HG03159 (cell line): Measurements from ENCODE around the gene SKP1.
"Not testable (repeated sequence)": the region's sequence is repeated elsewhere in the genome, so short reads cannot be mapped to it uniquely, and the experiment has no call there.

Experiments used
- ATAC-seq: cut with Tn5 transposase; IDR thresholded peaks from one replicate; pipeline ENCODE4 v1.9.1; 2021; ENCODE audit warnings: mild to moderate bottlenecking, moderate library complexity; ENCODE audit not compliant: unreplicated experiment

Gene SKP1

DNA sequence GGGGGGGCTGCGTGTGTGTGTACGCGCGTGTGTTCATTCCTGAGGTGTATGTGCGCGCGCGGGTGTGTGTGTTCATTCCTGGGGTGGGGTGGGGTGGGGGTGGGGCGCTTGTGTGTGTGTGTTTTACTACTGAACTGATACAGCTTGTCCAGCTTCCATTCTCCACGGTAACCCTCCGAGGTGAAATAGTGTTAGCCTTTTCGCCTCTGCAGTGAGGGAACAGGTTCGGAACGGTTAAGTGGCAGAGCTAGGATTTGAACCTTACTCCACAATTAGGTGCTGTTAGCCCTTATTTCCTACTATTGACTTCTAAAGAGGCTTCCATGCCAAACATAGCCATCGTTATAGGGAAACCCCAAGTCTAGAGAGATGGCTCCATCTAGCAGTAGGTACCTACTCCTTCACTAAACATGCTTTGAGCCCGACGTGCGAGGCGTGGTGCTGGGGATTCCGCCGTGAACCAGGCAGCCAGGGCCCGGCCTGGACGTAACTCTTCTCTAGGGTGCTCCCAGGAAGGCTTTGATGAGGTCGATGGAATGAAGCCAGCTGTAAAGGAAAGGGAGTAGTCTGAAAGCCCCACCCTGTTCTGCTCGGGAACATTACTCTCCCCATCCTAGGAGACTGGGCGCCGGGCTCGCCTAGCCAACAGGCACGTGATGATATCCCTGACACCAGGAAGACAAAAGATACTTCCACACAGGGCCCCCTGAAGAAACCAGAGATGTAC lies 782 bp upstream of the SKP1 start:
- ATAC-seq: peak; percentile 7

DNA sequence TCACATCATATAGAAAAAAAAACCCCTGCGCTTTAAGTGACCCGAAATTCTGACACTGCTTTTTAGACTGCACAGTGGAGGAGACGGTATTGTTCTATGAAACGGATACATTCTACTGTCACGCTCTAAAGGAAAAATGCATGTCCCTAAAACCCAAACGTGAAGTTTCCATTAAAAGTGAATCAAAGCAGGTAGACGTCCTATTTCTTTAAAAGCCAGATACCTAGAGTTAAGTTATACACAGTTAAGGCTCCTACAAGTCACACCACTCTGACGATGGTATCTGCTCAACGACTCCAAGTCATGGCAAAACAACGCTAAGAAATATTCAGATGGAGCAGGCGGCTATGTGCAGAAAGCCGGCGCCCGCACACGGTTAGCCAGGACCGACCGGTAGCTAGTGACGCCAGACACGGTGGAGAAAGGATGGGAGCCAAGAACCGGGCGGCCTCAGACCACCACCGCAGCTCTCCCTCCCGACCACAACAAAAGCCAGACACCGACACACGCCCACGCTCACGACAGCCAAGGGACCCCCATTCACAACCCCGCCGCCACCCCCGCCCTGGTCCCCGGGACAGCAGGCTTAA lies 734 bp downstream of the SKP1 start:
- peak; percentile 17 for ATAC-seq

DNA sequence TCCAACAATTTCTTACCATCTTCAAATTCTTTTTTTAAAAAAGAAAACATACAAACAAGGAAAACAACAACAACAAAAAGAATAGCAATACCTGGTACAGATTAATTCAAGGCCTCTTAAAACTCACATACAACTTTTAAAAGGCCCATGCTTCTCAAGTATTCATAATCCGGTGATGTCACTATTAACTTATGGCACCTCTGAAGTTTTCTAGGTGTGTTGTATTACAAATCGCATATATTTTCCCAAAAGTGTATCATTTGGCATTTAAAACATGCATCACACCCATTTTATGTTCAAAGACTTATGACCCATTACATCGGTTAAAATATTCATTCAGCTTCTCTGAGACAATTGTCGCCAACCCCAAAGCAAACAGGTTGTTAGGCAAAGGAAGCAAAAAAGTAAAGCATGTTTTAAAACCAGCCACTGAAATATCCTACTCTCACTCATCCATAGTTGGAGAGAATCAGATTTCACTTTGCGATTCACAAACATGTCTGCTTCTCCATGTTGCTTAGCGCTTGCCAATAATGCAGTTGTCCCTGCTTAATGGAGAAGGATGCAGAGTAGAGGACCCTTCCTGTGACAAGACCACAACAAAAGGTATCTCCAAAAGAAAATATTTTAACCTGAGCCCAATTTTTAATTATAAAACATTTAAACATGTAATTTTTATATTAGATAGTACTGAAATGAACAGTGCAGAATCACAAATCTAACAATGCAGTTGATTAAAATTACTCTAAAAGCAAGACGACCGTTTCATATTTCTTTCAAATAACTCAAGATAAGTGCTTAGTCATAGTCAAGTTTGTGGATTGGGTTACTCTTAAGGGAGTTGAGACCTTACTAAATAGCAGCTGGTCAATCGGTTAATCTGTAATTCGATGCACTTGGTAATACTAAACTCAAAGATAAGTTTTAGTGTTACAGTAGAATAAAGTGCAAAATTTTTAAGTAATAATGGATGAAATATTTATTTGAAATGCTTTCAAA lies 1.6 kb downstream of the SKP1 start:
- no peak for ATAC-seq

DNA sequence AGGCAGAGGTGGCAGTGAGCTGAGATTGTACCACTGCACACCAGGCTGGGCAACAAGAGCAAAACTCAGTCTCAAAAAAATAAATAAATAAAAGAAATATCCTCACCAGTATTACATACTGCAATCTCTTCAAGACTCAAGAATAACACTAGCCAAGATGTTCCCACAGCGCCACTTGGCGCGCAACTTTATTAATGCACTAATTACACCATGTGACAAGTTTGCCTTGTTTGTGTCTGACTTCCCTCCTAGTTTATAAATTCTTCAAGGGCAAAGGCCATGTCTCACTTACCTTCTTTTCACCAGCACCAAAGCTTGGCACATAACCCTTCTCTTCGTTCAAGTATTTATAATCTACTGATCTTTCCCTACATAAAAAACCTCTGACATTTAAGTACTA lies 4.8 kb downstream of the SKP1 start:
- no peak for ATAC-seq

DNA sequence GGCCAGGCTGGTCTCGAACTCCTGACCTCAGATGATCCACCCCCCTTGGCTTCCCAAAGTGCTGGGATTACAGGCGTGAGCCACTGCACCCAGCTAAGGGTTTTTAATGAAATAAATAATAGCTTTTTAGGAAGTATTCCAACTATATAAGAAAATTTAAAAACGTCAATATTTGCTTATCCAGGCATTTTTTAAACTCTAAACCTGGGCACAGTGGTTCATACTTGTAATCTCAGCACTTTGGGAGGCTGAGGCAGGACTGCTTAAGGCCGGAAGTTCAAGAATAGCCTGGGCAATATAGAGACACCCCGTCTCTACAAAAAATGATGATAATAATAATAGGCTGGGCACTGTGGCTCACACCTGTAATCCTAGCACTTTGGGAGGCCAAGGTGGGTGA lies 14.2 kb downstream of the SKP1 start:
- no peak for ATAC-seq

DNA sequence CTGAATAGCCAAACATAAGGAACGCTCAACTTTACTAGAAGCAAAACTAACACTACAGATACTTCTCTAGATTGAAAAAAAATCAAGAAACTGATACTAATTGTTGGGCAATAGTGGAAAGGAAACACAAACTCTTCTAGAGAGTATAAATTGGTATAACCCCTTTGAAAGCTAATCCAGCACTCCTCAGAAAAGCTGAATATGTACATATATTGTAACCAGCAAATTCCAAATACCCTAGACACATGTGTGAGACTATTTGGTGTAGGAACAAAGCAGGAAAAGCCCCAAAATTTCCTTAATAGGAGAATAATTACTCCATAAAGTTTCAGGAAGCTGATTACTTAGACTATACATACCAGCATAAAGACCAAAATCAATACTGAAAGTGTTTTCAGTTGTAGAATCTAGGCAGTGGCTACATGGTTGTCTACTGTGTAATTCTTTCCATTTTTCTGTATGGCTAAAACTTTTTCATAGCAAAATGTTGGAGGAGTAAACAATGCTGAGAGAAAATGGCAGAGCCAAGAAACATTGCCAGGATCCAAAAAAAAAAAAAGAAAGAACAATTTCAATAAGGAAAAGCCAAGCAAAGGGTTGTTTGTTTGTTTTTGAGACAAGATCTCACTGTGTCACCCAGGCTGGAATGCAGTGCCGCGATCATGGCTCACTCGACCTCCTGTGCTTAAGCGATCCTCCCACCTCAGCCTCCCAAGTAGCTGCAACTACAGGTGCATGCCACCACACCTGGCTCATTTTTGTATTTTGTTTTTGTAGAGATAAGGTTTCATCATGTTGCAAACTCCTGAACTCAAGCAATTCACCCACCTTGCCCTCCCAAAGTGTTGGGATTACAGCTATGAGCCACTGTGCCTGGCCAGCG lies 15.0 kb downstream of the SKP1 start:
- no peak for ATAC-seq

DNA sequence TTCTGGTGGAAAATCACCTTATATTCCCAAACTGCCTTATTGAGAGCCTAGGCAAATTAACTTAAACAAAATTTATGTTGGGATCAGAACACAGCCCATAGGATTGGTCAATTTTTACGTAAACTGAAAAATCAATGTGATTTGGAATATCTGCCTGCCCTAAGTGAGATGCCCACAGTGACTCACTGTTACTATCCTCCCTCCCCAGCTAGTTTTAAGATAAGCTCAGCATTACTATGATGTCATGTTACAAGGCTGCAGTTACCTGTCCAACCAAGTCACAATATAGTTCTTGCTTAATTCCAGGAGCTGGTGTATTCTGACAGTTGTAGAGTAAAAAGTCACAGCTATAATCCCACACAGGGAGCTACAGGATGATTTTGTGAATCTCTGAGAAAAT lies 23.1 kb downstream of the SKP1 start:
- no peak for ATAC-seq

DNA sequence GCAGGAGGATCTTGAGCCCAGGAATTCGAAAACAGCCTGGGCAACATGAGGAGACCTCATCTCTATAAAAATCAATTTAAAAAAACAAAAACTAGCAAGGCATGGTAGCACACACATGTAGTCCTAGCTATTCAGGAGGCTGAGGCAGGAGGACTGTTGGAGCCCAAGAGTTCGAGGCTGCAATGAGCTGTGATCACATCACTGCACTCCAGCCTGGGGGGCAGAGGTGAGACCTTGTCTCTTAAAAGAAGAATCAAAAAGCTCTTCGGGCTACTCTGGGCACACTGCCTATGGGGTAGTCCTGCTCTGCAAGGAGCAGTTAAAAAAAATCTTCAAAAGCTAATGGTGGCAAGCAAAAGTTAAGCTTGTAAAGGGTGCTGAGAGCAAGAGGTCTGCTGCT lies 23.5 kb downstream of the SKP1 start:
- no peak for ATAC-seq

DNA sequence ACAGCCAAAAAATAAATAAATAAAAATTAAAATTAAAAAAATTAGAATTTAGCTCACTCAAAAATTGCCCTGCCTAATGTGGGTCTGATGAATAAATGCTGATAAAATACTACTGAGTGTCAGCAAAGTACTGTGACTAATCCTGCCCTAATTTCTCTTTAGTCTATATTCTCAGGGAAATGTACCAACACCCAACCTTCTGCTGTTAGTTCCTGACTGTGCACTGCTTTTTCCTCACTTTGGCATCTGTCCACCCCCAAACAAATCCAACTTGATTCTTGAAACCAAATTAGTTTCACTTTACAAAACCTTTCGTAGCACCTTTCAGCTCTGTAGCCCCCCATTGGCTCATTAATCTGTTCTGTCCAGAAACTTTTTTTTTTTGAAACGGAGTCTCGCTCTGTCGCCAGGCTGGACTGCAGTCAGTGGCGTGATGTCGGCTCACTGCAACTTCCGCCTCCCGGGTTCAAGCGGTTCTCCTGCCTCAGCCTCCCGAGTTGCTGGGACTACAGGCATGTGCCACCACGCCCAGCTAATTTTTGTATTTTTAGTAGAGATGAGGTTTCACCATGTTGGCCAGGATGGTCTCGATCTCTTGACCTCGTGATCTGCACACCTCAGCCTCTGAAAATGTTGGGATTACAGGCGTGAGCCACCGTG lies 24.4 kb downstream of the SKP1 start:
- ATAC-seq: not testable (repeated sequence)

DNA sequence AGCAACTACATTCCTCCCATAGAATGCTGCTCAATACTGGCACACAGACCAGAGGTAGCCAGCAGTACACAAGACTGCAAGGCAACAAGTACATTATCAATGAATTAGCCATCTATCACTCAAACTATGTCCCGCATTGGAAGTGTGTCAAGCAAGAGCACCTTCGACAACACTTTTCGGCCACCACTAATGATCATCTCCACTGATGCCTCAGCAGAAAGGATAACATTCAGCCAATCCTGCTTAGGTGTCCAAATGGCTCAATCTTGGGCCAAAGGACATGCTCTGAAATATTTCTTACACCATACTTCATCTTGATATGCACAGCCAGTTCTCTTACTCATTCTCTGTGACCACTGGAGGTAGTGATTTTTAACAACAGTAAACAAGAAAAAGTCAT lies 25.0 kb downstream of the SKP1 start:
- no peak for ATAC-seq

DNA sequence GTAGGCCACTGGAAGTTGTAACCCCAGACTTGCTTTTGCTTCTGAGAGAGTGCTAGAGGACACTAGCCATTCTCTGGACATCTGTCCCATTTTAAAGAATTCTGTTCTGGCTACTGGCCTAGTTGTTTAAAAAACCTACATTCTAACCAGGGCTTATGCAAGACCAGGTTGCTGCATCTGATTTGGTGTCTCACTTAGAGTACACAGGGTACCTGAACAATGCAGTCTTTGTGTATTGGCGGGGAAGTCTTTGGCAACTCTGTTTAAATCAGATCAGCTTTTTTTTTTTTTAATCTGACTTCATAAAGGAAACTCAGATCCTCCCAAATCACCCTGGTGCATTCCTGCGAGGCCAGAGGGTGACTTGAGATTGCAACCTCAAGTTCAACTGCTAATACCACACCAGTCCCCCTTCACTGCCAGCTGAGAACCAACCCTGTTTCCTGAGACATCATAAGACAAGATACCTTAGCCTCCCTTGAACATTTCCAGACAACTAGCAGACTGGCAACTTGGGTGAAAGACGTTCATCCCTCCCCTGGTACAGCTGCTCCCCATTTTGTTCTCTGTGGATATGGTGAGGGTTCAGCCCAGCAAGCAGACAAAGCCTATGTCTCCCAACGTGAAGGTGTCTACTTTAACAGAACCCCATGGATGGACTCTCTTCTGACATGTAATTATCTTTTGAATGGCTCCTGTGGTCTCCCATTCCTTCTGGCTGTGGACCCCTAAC lies 27.0 kb downstream of the SKP1 start:
- ATAC-seq: no peak

DNA sequence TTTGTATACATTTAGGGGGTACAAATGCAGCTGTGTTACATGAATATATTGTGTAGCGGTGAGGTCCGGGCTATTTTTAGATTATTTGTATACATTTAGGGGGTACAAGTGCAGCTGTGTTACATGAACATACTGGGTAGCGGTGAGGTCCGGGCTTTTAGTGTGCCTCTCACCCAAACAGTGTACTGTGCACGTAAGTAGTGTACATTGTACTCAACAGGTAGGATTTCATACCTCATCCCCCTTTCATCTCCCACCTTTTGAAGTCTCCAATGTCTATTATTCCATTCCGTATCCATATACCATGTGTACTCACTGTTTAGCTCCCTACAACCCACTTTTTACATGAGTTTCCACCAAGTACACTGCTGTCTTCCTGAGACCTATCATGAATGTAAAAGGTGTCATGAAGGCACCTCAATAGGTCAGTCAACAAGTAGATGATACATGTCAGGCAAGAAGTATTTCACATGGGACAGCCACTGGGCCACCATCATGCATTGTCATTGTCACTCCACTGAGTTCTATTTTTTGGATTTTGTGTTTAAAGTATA lies 27.7 kb downstream of the SKP1 start:
- no peak for ATAC-seq

DNA sequence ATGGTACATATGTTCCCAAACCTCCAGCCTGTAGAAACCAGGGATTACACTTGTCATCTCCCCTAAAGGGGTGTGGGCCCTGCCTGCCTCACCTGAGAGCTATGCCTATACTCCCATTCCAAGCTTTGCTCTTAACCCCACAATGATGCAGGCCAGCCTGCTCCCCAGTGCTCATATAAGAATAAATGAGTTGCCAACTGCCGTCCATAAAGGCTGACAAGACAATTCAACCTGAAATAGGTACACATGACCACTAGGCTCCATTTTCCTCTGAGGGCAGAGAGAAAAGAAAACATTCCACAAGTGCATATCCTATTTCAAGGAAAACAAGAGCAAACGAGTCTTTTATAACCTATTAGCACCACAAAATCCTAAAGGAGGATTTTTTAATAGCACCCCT lies 28.4 kb downstream of the SKP1 start:
- no peak for ATAC-seq

DNA sequence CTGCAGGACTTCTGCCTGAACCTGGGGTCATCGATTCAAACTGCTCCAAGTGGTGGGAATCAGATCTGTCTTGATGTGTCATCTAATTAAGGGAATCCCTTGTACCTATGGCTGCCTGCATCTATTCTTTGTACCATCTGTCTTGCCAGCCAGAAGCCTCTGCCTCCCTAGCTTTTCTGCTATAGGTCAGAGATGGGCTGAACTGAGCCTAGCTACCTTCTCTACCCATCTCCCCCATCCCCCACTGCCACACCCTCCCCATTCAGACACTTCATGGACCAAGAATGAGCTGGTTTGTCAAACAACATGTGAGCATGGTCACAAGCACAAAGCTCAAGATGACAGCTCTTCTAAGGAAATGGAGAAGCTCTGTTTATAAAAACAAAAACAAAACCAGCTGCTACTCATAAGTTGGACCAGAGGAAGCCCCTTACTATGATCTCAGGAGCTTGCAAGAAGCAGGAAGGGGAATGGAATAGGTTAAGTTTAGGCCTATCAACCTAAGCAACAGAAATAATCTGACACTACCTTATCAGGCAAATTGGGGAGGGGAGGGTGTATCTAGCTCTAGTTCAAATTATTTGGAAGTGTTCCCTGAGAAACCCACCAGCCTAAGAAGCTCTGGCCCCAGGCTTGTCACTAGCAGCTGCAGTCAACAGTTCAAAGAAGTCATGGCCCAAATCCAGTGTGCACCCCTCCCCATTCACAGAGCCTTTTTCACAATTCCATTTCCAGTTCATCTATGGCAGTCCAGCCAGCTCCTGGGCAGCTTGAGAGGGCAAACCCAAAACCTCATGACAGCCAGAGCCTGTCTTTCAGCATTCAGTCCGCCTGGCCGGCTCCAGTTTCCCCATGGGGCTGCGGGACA lies 29.9 kb downstream of the SKP1 start:
- no peak for ATAC-seq

DNA sequence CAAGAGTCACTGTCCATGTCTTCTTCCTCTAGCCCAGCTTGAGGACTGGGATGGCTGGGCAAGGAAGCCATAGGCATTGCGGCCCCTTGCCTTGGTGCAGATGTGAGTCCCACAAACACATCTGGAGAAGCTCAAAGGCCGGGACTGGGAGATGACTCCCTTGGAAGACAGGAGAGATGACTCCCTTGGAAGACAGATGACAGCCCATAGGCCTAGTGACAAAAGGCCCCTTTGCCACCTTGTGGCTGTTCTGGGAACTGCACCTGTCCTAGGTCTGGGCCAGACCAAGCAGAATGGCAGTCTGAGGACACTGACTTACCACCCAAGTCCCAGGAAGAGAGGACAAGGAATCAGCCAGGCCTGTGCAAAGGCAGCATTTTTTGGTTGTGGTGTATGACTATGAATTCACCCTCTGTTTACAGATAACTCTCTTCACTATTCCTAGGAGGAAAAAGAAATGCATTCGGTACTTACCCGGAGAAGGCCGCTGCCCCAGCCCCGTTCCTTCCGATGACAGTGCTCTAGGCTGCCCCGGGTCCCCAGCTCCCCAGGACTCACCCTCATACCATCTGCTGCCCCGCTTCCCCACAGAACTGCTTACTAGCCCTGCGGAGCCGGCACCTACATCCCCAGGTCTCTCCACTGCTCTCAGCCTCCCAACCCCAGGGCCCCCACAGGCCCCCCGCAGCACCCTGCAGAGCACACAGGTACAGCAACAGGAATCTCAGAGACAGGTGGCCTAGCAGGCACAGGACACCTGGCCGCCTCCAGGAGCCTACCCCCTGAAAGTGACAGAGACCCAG lies 30.8 kb downstream of the SKP1 start:
- peak; percentile 81 for ATAC-seq

DNA sequence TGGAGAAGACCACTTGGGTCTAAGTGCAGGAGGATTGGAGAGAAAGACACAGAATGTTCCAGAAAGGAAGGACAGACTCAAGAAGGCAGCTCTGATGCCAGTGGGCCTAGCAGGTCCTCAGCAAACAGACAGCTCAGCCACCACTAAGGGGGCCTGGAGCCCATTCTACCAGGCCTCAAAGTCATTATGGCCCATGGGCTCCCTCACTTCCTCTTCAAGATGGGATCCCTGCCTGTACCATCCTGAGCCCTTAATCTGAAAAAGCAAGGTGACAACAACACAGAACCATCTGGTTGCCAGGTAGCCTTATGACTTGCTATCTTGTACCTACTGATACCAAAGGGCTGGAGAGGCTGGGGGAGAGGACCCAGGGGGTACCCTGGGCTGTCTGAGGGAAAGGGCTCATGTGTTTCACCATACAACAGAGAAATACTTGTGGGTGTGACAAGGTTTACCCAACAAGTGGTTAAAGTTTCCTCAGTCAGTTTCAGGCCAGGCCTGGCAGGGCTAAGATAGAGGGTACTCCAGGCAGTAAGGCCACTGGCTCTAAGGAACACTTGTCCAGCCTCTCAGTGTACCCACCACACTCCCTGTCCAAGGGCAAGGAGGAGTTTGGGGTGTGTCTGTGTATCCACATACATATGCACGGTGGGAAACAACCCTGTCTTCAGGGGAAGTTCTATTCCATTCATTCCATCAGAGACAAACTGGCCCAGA lies 31.6 kb downstream of the SKP1 start:
- no peak for ATAC-seq
